NB4 (cell line): ENCODE data around the gene MPHOSPH9.

Experiments
- POLR2A ChIP-seq: IDR thresholded peaks from 2 replicates; pipeline ENCODE4 v1.6.1; 2011; ENCODE audit warnings: mild to moderate bottlenecking; ENCODE audit not compliant: insufficient read length; ENCODE audit errors: extremely low read depth
- TF ChIP-seq, protein P1 (sequence below): IDR thresholded peaks from one replicate; pipeline ENCODE4 v1.5.1; 2012; ENCODE audit warnings: low read depth, low read length

DNA sequence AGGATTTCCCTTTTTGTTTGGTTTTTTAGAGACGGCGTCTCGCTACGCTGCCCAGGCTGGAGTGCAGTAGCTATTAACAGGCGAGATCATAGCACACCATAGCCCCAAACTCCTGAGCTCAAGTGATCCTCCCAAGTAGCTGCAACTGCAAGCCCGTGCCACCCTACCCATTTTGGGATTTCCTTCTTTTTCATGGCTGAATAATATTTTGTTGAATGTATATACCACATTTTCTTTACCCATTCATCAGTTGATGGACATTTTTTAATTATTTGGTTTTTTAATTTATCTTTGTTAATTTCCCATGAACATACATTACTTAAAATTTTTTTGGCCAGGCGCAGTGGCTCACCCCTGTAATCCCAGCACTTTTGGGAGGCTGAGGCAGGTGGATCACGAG lies 97.3 kb downstream of the MPHOSPH9 start:
- TF ChIP-seq, protein P1, sequence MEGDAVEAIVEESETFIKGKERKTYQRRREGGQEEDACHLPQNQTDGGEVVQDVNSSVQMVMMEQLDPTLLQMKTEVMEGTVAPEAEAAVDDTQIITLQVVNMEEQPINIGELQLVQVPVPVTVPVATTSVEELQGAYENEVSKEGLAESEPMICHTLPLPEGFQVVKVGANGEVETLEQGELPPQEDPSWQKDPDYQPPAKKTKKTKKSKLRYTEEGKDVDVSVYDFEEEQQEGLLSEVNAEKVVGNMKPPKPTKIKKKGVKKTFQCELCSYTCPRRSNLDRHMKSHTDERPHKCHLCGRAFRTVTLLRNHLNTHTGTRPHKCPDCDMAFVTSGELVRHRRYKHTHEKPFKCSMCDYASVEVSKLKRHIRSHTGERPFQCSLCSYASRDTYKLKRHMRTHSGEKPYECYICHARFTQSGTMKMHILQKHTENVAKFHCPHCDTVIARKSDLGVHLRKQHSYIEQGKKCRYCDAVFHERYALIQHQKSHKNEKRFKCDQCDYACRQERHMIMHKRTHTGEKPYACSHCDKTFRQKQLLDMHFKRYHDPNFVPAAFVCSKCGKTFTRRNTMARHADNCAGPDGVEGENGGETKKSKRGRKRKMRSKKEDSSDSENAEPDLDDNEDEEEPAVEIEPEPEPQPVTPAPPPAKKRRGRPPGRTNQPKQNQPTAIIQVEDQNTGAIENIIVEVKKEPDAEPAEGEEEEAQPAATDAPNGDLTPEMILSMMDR, result no peak
- TF ChIP-seq POLR2A, result no peak
